ENCODE results near the gene IFIT3. TPM values are rescaled to one million over a fixed set of nuclear protein-coding genes. Genes with fewer than 3 reads are reported as not detected.

IFIT3 gene
- total RNA-seq, 5 donors from 2014 or later (not counting 1 experiment from before 2014, with no cell fraction given), result 2.3 to 4.4 (median 3.9) TPM

DNA sequence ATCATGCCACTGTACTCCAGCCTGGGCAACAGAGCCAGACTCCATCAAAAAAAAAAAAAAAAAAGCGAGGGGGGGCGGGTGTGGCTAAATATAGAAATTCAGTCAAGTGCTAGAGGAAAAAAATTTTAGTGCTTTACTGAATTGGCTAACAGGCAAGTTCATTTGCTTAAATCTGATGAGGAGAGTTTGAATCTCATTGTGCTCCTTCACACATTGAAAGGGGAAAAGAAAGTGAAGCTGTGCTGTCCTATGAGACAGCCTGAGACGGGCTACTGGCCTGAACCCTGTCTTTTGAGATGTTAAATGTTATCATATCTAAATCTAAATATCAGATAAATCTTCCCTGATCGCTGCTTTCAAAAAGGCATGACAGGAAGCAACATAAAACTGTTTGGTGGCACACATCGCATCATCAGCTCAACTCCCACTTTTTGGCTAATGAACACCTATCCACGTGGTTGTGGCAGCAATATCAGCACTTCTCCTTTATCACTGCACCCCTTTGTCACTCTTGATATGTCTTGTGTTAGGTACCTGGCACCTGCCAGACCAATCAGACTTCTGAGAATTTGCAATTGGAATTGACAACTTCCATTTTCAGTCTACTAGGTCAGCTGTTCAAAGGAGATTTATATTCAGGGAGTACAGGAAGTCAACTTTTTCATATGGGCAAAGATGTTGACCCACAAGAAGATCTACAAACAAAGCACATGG lies 36.1 kb downstream of the IFIT3 start:
- Mint-ChIP-seq H3K36me3 (no peaks in the 10 kb centered on the region), H3K4me3 (no peak overlapping the region), H3K9me3 (no peaks in the 10 kb centered on the region), H3K27ac (no peak overlapping the region), H3K4me1 (peaks cover 20 to 32% (median 21%) of the 10 kb centered on the region in 3 donors), H3K27me3 (peaks cover 0 to 3% of the 10 kb centered on the region in 2 donors)
- Histone ChIP-seq H3K4me1 (ENCODE audit: control insufficient read depth in 1 of 2, extremely low read depth in 1 of 2, insufficient read depth in 2 of 2, low read length in 2 of 2) (peaks cover 2 to 6% of the 10 kb centered on the region in 2 experiments), H3K27me3 (replicated peaks in 1 of 2; ENCODE audit: control insufficient read depth in 2 of 2, extremely low read depth in 1 of 2, insufficient read depth in 2 of 2, low read length in 1 of 2) (no peaks in the 10 kb centered on the region), H3K4me3 (ENCODE audit: control insufficient read depth in 1 of 2, extremely low read depth in 1 of 2, low read length in 1 of 2) (no peak overlapping the region), H3K27ac (ENCODE audit: low read length) (no peak overlapping the region), H3K9me3 (no peaks in the 10 kb centered on the region), H3K36me3 (ENCODE audit: control insufficient read depth in 2 of 2, extremely low read depth in 1 of 2, insufficient read depth in 1 of 2, low read length in 1 of 2) (no peaks in the 10 kb centered on the region)
- ChIA-PET CTCF (no interaction called here), POLR2A (interaction anchor here (0.6 to 1.3 kb wide), 3 partner anchors 50 to 118 kb away, joined by 3 to 8 read pairs (median 8); partner anchors contain the start of gene IFIT5 (in 1 of the 2))
- DNase-seq (no peak), ATAC-seq (replicated peaks in 1 of 4) (no peak)
- WGBS (ENCODE audit: insufficient coverage), result 55% methylated on average over 2 of the region's 6 CpGs

DNA sequence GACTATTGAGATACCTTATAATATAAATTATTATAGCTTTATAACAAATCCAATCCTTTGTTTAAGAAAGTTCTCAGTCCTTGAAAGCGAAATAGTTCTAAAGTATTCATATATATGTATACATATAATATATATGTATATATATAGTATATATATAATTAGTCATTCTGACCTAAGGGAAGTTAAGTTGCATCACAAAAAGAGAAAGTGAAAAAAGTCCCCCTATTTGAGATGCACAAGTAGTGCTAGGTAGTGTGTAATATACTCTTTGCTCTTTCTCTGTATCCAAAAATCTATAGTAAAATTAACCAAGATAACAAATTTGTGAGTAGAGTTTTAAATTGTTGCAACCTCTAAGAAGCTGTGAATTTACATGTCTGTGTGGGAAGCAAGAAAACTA lies 36.7 kb downstream of the IFIT3 start:
- no peak for ATAC-seq (replicated peaks in 1 of 4)
- Histone ChIP-seq H3K27me3 (replicated peaks in 1 of 2; ENCODE audit: control insufficient read depth in 2 of 2, extremely low read depth in 1 of 2, insufficient read depth in 2 of 2, low read length in 1 of 2) (no peaks in the 10 kb centered on the region), H3K4me3 (ENCODE audit: control insufficient read depth in 1 of 2, extremely low read depth in 1 of 2, low read length in 1 of 2) (no peak overlapping the region), H3K9me3 (no peaks in the 10 kb centered on the region), H3K4me1 (ENCODE audit: control insufficient read depth in 1 of 2, extremely low read depth in 1 of 2, insufficient read depth in 2 of 2, low read length in 2 of 2) (peaks cover 2 to 8% of the 10 kb centered on the region in 2 experiments), H3K27ac (ENCODE audit: low read length) (no peak overlapping the region), H3K36me3 (ENCODE audit: control insufficient read depth in 2 of 2, extremely low read depth in 1 of 2, insufficient read depth in 1 of 2, low read length in 1 of 2) (no peaks in the 10 kb centered on the region)
- ChIA-PET CTCF (no interaction called here), POLR2A (interaction anchor here (0.6 to 1.3 kb wide), 3 partner anchors 49 to 118 kb away, joined by 3 to 8 read pairs (median 8); partner anchors contain the start of gene IFIT5 (in 1 of the 2))
- no CpG with 5 or more reads among the region's 1 CpG for whole genome bisulfite sequencing (ENCODE audit: insufficient coverage)
- peak overlapping the region in 1 of 2 donors; percentile 1 for H3K27ac Mint-ChIP-seq
- no peaks in the 10 kb centered on the region for H3K9me3 Mint-ChIP-seq
- peaks cover 20 to 35% (median 26%) of the 10 kb centered on the region in 3 donors for H3K4me1 Mint-ChIP-seq
- no peak overlapping the region for H3K4me3 Mint-ChIP-seq
- peaks cover 0 to 3% of the 10 kb centered on the region in 2 donors for H3K27me3 Mint-ChIP-seq
- no peaks in the 10 kb centered on the region for H3K36me3 Mint-ChIP-seq
- no peak for DNase-seq

DNA sequence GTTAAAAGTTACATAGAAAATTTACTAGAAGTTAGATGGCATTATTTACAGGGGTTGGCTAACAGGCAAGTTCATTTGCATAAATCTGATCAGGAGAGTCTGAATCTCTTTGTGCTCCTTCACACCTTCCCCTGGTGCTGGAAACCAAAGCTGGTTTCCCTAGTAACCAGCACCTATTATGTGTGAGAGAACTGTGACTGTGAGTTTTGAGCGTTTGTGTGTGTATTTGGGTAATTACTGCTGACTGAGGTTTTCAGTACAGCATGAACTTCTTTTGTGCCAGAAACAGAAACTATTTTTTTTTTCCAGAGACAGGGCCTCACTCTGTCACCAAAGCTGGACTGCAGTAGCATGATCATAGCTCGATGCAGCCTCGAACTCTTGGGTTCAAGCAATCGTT lies 39.7 kb downstream of the IFIT3 start:
- H3K4me3 Mint-ChIP-seq, result no peak overlapping the region

DNA sequence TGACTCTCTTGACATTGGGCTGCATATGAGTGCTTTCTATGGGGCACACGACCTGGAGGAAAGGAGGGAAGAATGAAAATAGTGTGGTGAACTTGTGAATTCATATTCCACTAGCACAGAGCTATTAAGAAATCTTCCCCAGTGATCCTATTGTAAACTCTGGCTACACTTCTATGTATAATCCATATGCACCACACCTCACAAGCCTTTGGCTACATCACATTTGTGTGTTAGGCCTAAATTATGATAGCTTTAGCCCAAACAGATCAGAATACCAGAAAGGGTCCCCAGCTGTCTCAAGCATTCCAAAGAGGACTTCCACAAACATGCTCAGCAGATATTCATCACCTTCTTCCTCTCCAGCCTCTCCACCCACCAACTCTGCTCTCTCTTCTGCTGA lies 40.3 kb downstream of the IFIT3 start:
- Mint-ChIP-seq H3K4me1 (peaks cover 19 to 31% (median 20%) of the 10 kb centered on the region in 3 donors), H3K27ac (no peak overlapping the region), H3K27me3 (peaks cover 0 to 16% of the 10 kb centered on the region in 2 donors), H3K4me3 (no peak overlapping the region), H3K9me3 (no peaks in the 10 kb centered on the region), H3K36me3 (no peaks in the 10 kb centered on the region)
- no CpG with 5 or more reads among the region's 1 CpG for WGBS (ENCODE audit: insufficient coverage)
- no peaks in the 10 kb centered on the region for H3K27me3 ChIP-seq (replicated peaks in 1 of 2; ENCODE audit: control insufficient read depth in 2 of 2, extremely low read depth in 1 of 2, insufficient read depth in 2 of 2, low read length in 1 of 2)
- POLR2A ChIA-PET, result interaction anchor here (0.8 to 1.2 kb wide), 3 partner anchors 28 to 67 kb away, joined by 3 to 7 read pairs (median 3); partner anchors contain the start of genes IFIT2 (in 1 of the 2) and IFIT5 (in 1 of the 2)
- H3K27ac ChIP-seq (ENCODE audit: low read length), result no peak overlapping the region
- H3K4me3 ChIP-seq (ENCODE audit: control insufficient read depth in 1 of 2, extremely low read depth in 1 of 2, low read length in 1 of 2), result no peak overlapping the region
- peaks cover under 1 to 8% of the 10 kb centered on the region in 2 experiments for H3K4me1 ChIP-seq (ENCODE audit: control insufficient read depth in 1 of 2, extremely low read depth in 1 of 2, insufficient read depth in 2 of 2, low read length in 2 of 2)
- DNase-seq (no peak), ATAC-seq (replicated peaks in 1 of 4) (no peak)
- CTCF ChIA-PET, result interaction anchor here in 1 of 2 donors (0.8 to 1.7 kb wide), 3 partner anchors 51 to 120 kb away, joined by 3 to 5 read pairs (median 3); no protein-coding TSS in a partner anchor
- no peaks in the 10 kb centered on the region for H3K36me3 ChIP-seq (ENCODE audit: control insufficient read depth in 2 of 2, extremely low read depth in 1 of 2, insufficient read depth in 1 of 2, low read length in 1 of 2)
- no peaks in the 10 kb centered on the region for H3K9me3 ChIP-seq

More for the DNA sequence above, 39.7 kb downstream of the IFIT3 start:
- Histone ChIP-seq H3K4me3 (ENCODE audit: control insufficient read depth in 1 of 2, extremely low read depth in 1 of 2, low read length in 1 of 2) (no peak overlapping the region), H3K9me3 (no peaks in the 10 kb centered on the region), H3K36me3 (ENCODE audit: control insufficient read depth in 2 of 2, extremely low read depth in 1 of 2, insufficient read depth in 1 of 2, low read length in 1 of 2) (no peaks in the 10 kb centered on the region), H3K4me1 (ENCODE audit: control insufficient read depth in 1 of 2, extremely low read depth in 1 of 2, insufficient read depth in 2 of 2, low read length in 2 of 2) (peaks cover 2 to 8% of the 10 kb centered on the region in 2 experiments), H3K27me3 (replicated peaks in 1 of 2; ENCODE audit: control insufficient read depth in 2 of 2, extremely low read depth in 1 of 2, insufficient read depth in 2 of 2, low read length in 1 of 2) (no peaks in the 10 kb centered on the region), H3K27ac (ENCODE audit: low read length) (no peak overlapping the region)
- Mint-ChIP-seq H3K9me3 (no peaks in the 10 kb centered on the region), H3K4me1 (peaks cover 22 to 35% (median 26%) of the 10 kb centered on the region in 3 donors), H3K27me3 (peaks cover 0 to 11% of the 10 kb centered on the region in 2 donors), H3K36me3 (no peaks in the 10 kb centered on the region), H3K27ac (no peak overlapping the region)
- peak in 1 of 4 experiments; percentile 69 for ATAC-seq (replicated peaks in 1 of 4)
- peak in 14 of 35 experiments; percentile 1 to 63 (median 5) for DNase-seq
- ChIA-PET CTCF (no interaction called here), POLR2A (interaction anchor here (0.8 to 1.2 kb wide), 3 partner anchors 27 to 66 kb away, joined by 3 to 7 read pairs (median 3); partner anchors contain the start of genes IFIT2 (in 1 of the 2) and IFIT5 (in 1 of the 2))
- WGBS (ENCODE audit: insufficient coverage), result 80% methylated on average over 1 of the region's 4 CpGs

DNA sequence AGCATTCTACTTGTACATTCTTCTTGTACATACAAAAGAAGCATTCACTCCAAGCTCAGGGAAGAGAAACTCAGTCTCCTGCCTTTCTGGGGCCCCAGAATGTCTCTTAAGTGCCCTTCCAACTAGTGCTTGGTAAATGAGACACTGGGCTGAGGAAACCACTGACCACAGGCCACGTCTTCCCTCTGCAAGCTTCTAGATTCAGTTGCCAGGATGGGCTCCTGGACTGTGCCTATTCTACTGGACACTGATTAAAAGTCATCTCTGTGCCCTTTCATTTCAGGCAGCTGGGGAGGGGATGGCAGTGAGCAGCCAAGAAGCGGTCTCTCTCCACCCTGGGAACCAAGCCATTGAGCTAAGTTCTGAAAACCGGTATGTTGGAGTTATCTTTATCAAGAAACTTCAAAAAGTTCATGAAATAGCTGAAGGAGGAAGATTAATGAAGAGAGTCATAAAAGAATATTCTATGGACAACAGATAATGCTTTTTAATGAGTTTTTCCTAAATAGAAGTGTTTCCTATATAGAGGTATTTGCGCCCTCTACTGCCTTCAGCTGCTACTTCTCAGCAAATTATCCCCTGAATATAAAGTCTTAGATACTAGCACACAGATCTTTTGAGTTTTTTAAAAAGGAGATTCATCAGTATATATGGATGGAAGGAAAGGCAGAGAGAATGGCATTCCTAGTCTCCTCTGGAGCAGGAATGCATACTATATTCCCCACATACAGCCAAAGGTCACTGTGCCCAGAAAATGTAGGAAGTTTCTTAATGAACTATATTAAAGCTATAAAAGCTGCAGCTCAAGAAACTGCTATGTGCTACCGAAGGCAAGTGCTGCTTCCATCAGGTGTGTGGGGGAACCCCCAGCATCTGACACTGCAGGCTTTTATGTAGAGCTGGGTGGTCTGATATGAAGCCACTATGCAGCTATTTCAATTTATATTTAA lies 41.6 kb downstream of the IFIT3 start:
- H3K36me3 ChIP-seq (ENCODE audit: control insufficient read depth in 2 of 2, extremely low read depth in 1 of 2, insufficient read depth in 1 of 2, low read length in 1 of 2), result no peaks in the 10 kb centered on the region
- Mint-ChIP-seq H3K27ac (no peak overlapping the region), H3K9me3 (no peaks in the 10 kb centered on the region), H3K4me3 (no peak overlapping the region), H3K36me3 (no peaks in the 10 kb centered on the region), H3K27me3 (peaks cover 0 to 20% of the 10 kb centered on the region in 2 donors), H3K4me1 (peaks cover 12 to 21% (median 13%) of the 10 kb centered on the region in 3 donors)
- H3K4me1 ChIP-seq (ENCODE audit: control insufficient read depth in 1 of 2, extremely low read depth in 1 of 2, insufficient read depth in 2 of 2, low read length in 2 of 2), result peaks cover 0 to 8% of the 10 kb centered on the region in 2 experiments
- ATAC-seq (replicated peaks in 1 of 4) (peak in 1 of 4 experiments; percentile 60), DNase-seq (peak in 11 of 35 experiments; percentile 2 to 51 (median 10))
- no peak overlapping the region for H3K4me3 ChIP-seq (ENCODE audit: control insufficient read depth in 1 of 2, extremely low read depth in 1 of 2, low read length in 1 of 2)
- ChIA-PET POLR2A (interaction anchor here (0.5 to 0.7 kb wide), 5 partner anchors 14 to 352 kb away, joined by 3 to 6 read pairs (median 3); no protein-coding TSS in a partner anchor), CTCF (interaction anchor here (0.5 to 1.7 kb wide), 24 partner anchors 9 to 1484 kb away, joined by 3 to 9 read pairs (median 3); partner anchors contain the start of genes IFIT1 (in 2 of the 2), LIPA (in 2 of the 2), IFIT2 (in 1 of the 2) and IFIT3 (in 1 of the 2))
- no peaks in the 10 kb centered on the region for H3K9me3 ChIP-seq
- no peaks in the 10 kb centered on the region for H3K27me3 ChIP-seq (replicated peaks in 1 of 2; ENCODE audit: control insufficient read depth in 2 of 2, extremely low read depth in 1 of 2, insufficient read depth in 2 of 2, low read length in 1 of 2)
- WGBS (ENCODE audit: insufficient coverage), result 50% methylated on average over 1 of the region's 5 CpGs
- no peak overlapping the region for H3K27ac ChIP-seq (ENCODE audit: low read length)

Measured in T-cell (primary cell).